Hepatocyte (in vitro differentiated cells): Measurements from ENCODE around the gene BANK1.

Experiments used
- EZH2 ChIP-seq: fragments of 200-600 bp; sonication (generic); IDR thresholded peaks from 2 replicates; pipeline ENCODE4 v1.6.1; 2016; ENCODE audit warnings: antibody characterized with exemption, mild to moderate bottlenecking, borderline replicate concordance
- EZH2phosphoT487 ChIP-seq: fragments of 200-600 bp; sonication (generic); IDR thresholded peaks from one replicate; pipeline ENCODE4 v1.6.1; 2018; ENCODE audit warnings: antibody characterized with exemption, mild to moderate bottlenecking, low read depth, moderate library complexity; ENCODE audit not compliant: unreplicated experiment, severe bottlenecking
- TF ChIP-seq, protein P1 (sequence below): fragments of 200-600 bp; sonication (generic); IDR thresholded peaks from 2 replicates; pipeline ENCODE4 v1.5.1; 2016; ENCODE audit warnings: antibody characterized with exemption, mild to moderate bottlenecking; ENCODE audit not compliant: poor library complexity

GRCh38 chr4:101780284-101780683, 10.2 kb upstream of the BANK1 start:
- TF ChIP-seq, protein P1, sequence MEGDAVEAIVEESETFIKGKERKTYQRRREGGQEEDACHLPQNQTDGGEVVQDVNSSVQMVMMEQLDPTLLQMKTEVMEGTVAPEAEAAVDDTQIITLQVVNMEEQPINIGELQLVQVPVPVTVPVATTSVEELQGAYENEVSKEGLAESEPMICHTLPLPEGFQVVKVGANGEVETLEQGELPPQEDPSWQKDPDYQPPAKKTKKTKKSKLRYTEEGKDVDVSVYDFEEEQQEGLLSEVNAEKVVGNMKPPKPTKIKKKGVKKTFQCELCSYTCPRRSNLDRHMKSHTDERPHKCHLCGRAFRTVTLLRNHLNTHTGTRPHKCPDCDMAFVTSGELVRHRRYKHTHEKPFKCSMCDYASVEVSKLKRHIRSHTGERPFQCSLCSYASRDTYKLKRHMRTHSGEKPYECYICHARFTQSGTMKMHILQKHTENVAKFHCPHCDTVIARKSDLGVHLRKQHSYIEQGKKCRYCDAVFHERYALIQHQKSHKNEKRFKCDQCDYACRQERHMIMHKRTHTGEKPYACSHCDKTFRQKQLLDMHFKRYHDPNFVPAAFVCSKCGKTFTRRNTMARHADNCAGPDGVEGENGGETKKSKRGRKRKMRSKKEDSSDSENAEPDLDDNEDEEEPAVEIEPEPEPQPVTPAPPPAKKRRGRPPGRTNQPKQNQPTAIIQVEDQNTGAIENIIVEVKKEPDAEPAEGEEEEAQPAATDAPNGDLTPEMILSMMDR, result no peak
- no peak for TF ChIP-seq EZH2
- no peak for TF ChIP-seq EZH2phosphoT487
